Naive thymus-derived CD4-positive, alpha-beta T cell (primary cell): ENCODE results near the gene CFC1B. TPM values are rescaled to one million over a fixed set of nuclear protein-coding genes. Genes with fewer than 3 reads are reported as not detected.
A peak's percentile ranks its signal among the peaks of the same experiment; 100 is the strongest.
"Not testable (repeated sequence)": the region's sequence is repeated elsewhere in the genome, so short reads cannot be mapped to it uniquely, and the experiment has no call there.

ENCODE experiments used
- ATAC-seq: fragments of 150-1000 bp; cut with Tn5 transposase; 2 replicates; pipeline ENCODE4 v1.10.0; 2021; ENCODE audit warnings: mild to moderate bottlenecking, moderate library complexity
- CTCF ChIA-PET: fragments of 350-600 bp; sonication (Branson Sonifier 250); formaldehyde crosslinking; loops from one replicate; lab custom pipeline; 2021; ENCODE audit warnings: antibody characterized with exemption; lab: Charles Lee
- POLR2A ChIA-PET: fragments of 350-600 bp; sonication (Branson Sonifier 250); formaldehyde crosslinking; loops from one replicate; lab custom pipeline; 2021; ENCODE audit warnings: antibody characterized with exemption, inconsistent platforms; lab: Charles Lee
- DNase-seq, 9 donors: peaks; one replicate each; pipeline versions ENCODE4 v3.0.0 to v3.0.0-alpha.2; 2020 to 2022; ENCODE audit warnings: mixed read lengths in 1 of 9
- H3K27ac ChIP-seq: one replicate; pipeline ENCODE4 v1.7.0; 2013; ENCODE audit warnings: mild to moderate bottlenecking, low read depth, low read length, moderate library complexity
- H3K27me3 ChIP-seq, 2 donors: one replicate each; pipeline ENCODE4 v1.7.0; 2013; ENCODE audit warnings: low read length in 2 of 2, mild to moderate bottlenecking in 2 of 2, moderate library complexity in 2 of 2; ENCODE audit not compliant: control insufficient read depth in 2 of 2, insufficient read depth in 2 of 2
- H3K36me3 ChIP-seq, 3 experiments: 1 replicate in 2 of 3; 2 replicates in 1 of 3; pipeline ENCODE4 v1.7.0; 2013; ENCODE audit warnings: low read length in 3 of 3, mild to moderate bottlenecking in 3 of 3, moderate library complexity in 1 of 3; ENCODE audit not compliant: insufficient read depth in 3 of 3, control insufficient read depth in 2 of 3
- H3K4me1 ChIP-seq, 2 donors: one replicate each; pipeline ENCODE4 v1.7.0; 2013; ENCODE audit warnings: low read length in 2 of 2, mild to moderate bottlenecking in 2 of 2, moderate library complexity in 1 of 2; ENCODE audit not compliant: control insufficient read depth in 2 of 2, insufficient read depth in 2 of 2
- H3K4me3 ChIP-seq: 2 replicates; pipeline ENCODE4 v1.7.0; 2013; ENCODE audit warnings: mild to moderate bottlenecking, low read length
- H3K9me3 ChIP-seq, 3 experiments: 1 replicate in 2 of 3; 2 replicates in 1 of 3; pipeline ENCODE4 v1.7.0; 2013; ENCODE audit warnings: low read length in 3 of 3; ENCODE audit not compliant: control insufficient read depth in 2 of 3
- H3K27ac Mint-ChIP-seq, 9 donors: one replicate each; pipeline ENCODE4 v1.8.0; 2020 to 2022; ENCODE audit warnings: mixed read lengths in 9 of 9, mild to moderate bottlenecking in 8 of 9, moderate library complexity in 5 of 9, inconsistent platforms in 2 of 9
- H3K27me3 Mint-ChIP-seq, 5 donors: one replicate each; pipeline ENCODE4 v1.8.0; 2021 to 2022; ENCODE audit warnings: mixed read lengths in 5 of 5, mild to moderate bottlenecking in 1 of 5
- H3K36me3 Mint-ChIP-seq, 5 donors: one replicate each; pipeline ENCODE4 v1.8.0; 2020 to 2022; ENCODE audit warnings: mixed read lengths in 5 of 5, mild to moderate bottlenecking in 3 of 5, inconsistent platforms in 1 of 5
- H3K4me1 Mint-ChIP-seq, 7 donors: one replicate each; pipeline ENCODE4 v1.8.0; 2020 to 2022; ENCODE audit warnings: mixed read lengths in 7 of 7, mild to moderate bottlenecking in 3 of 7, inconsistent platforms in 1 of 7
- H3K4me3 Mint-ChIP-seq, 10 donors: one replicate each; pipeline ENCODE4 v1.8.0; 2020 to 2022; ENCODE audit warnings: mild to moderate bottlenecking in 10 of 10, mixed read lengths in 10 of 10, moderate library complexity in 6 of 10, inconsistent platforms in 2 of 10
- H3K9me3 Mint-ChIP-seq, 11 donors: one replicate each; pipeline ENCODE4 v1.8.0; 2020 to 2022; ENCODE audit warnings: mixed read lengths in 11 of 11, mild to moderate bottlenecking in 4 of 11, inconsistent platforms in 1 of 11, moderate library complexity in 1 of 11
- intact Hi-C, 2 donors: fragments of 100-400 bp; cut with micrococcal nuclease; formaldehyde crosslinking; loops; one replicate each; pipeline ENCODE4 v1.15.1; 2023
- polyA plus RNA-seq, 2 donors: library from polyadenylated mRNA; unstranded; fragments of 300-500 nt; fragmentation: Illumina TruSeq; gene quantifications; one replicate each; pipeline ENCODE4 v1.2.3, GENCODE V29; 2021
- total RNA-seq, 6 experiments: library from RNA in 5 of 6; stranded (reverse) in 5 of 6; gene quantifications; 1 replicate in 5 of 6; 2 replicates in 1 of 6; pipeline ENCODE4 v1.2.3 and lab custom pipeline; 2021 to 2026

Gene CFC1B
- total and polyA plus RNA-seq, 7 experiments from 2014 or later, result not detected

DNA sequence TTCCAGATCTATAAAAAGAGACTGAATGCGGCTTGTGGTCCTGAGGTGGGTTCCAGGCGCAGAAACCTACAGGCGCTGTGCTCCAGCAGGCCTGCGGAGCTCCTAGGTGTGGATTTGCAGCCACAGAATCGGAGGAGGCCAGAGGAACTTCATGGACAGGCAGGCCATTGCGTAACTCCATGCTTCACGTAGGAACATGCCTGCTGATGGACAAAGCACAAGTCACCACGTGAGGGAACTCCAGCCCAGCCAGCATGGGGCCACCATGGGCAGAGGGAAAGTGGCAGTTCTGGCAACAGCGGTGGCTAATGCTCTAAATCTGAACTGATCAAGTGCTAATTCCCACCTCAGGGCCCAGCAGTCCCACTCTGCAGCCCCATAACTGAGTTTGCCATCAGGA, 17.2 kb downstream of the CFC1B start:
- H3K4me1 ChIP-seq, H3K27ac ChIP-seq, H3K9me3 ChIP-seq, H3K27ac Mint-ChIP-seq, H3K36me3 Mint-ChIP-seq, DNase-seq, POLR2A ChIA-PET, CTCF ChIA-PET, H3K4me1 Mint-ChIP-seq, H3K4me3 Mint-ChIP-seq, H3K36me3 ChIP-seq, H3K27me3 ChIP-seq, H3K27me3 Mint-ChIP-seq, H3K4me3 ChIP-seq, ATAC-seq, intact Hi-C loops, H3K9me3 Mint-ChIP-seq: not testable (repeated sequence)

GRCh38 chr2:130542789-130543188, 21.8 kb downstream of the CFC1B start:
- H3K4me1 Mint-ChIP-seq, H3K27ac ChIP-seq, H3K27me3 Mint-ChIP-seq, H3K36me3 ChIP-seq, DNase-seq, POLR2A ChIA-PET, H3K4me1 ChIP-seq, H3K9me3 Mint-ChIP-seq, H3K27ac Mint-ChIP-seq, H3K9me3 ChIP-seq, ATAC-seq, H3K36me3 Mint-ChIP-seq, H3K4me3 Mint-ChIP-seq, H3K4me3 ChIP-seq, CTCF ChIA-PET, H3K27me3 ChIP-seq, intact Hi-C loops: not testable (repeated sequence)

DNA sequence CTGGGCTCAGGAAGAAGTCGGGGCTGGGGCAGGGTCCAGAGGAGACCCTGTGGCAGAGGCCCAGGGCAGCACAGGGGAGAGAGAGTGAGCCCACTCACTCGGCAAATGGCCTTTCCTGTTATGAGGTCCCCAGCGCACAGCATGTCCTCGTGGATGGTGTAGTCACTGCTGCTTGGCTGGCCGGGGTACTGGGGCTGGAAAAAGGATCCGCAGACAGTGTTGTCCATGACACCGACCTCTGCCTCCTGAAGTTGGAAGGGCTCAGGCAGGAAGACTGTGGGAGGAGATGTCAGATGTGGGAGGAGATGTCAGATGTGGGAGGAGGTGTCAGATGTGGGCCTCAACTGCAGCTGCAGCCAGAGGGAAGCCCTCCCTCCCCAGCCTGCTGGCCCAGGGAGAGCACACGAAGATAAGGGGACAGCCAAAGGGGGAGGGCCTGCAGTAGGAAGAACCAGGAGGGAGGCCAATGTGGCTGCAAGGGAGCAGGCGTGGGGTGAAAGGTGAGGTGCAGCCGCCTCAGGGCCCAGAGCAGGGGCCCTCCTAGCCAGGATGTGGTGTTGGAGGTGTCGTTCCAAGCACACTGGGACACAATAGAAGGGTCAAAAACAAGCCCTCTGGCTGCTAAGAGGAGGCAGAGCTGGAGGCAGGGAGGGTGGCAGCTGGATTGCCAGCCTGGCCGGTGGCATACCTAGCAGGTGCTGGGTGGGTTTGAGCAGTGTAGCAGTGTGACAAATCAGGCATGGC, 22.9 kb downstream of the CFC1B start:
- DNase-seq, H3K9me3 ChIP-seq, H3K27ac ChIP-seq, H3K27ac Mint-ChIP-seq, intact Hi-C loops, H3K4me1 Mint-ChIP-seq, H3K27me3 Mint-ChIP-seq, CTCF ChIA-PET, H3K36me3 ChIP-seq, H3K36me3 Mint-ChIP-seq, H3K4me3 Mint-ChIP-seq, H3K4me3 ChIP-seq, H3K9me3 Mint-ChIP-seq, POLR2A ChIA-PET, H3K4me1 ChIP-seq, H3K27me3 ChIP-seq: not testable (repeated sequence)
- ATAC-seq, result peak; percentile 24

- H3K9me3 ChIP-seq, intact Hi-C loops, H3K27ac ChIP-seq, H3K9me3 Mint-ChIP-seq, H3K4me1 ChIP-seq, H3K27me3 Mint-ChIP-seq, H3K27me3 ChIP-seq, H3K36me3 Mint-ChIP-seq, DNase-seq, H3K27ac Mint-ChIP-seq, H3K4me3 ChIP-seq, H3K36me3 ChIP-seq, ATAC-seq, POLR2A ChIA-PET, CTCF ChIA-PET, H3K4me3 Mint-ChIP-seq, H3K4me1 Mint-ChIP-seq: not testable (repeated sequence)
These were observed 24.0 kb downstream of the CFC1B start for GRCh38 chr2:130544978-130545377.

DNA sequence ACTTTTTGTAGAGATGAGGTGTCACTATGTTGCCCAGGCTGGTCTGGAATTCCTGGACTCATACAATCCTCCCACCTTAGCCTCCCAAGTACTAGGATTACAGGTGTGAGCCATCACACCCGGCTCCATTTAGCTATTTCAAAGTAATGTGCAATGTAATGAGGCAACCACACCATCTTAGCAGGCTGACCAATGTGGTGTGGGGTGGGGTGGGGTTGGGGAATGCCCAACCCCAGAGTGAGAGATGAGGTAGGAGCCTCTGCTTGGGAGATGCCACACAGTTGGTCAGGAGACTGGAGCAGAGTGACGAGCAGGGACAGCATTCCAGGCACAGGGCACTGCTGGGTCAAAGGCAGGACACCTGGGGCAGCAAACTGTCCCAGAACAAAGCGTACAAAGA, 27.4 kb downstream of the CFC1B start:
- DNase-seq, POLR2A ChIA-PET, H3K4me1 Mint-ChIP-seq, H3K27me3 ChIP-seq, intact Hi-C loops, H3K36me3 Mint-ChIP-seq, ATAC-seq, H3K27me3 Mint-ChIP-seq, H3K4me1 ChIP-seq, CTCF ChIA-PET, H3K4me3 ChIP-seq, H3K4me3 Mint-ChIP-seq, H3K9me3 Mint-ChIP-seq, H3K9me3 ChIP-seq, H3K27ac ChIP-seq, H3K27ac Mint-ChIP-seq, H3K36me3 ChIP-seq: not testable (repeated sequence)

DNA sequence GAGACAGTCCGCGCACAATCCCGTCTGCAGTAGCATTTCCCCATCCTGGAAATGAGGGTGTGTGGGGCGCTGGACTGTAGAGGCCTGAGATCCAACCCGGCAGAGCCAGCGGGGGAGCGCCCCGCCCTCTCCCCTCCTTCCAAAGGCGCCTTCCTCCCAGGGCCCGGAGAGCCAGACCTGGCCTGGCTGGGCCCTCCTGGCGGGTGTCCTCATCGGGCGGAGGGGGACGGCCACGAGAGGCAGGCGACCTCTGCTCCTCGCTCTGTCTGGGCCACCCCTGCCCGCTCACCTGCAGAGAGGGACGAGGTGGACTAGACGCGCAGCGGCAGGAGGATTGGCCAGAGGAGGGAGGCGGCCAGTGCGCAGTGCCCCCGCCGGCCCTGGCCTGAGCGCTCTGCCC, 28.5 kb downstream of the CFC1B start:
- H3K27me3 ChIP-seq, H3K9me3 ChIP-seq, H3K4me1 Mint-ChIP-seq, H3K27me3 Mint-ChIP-seq, H3K4me3 ChIP-seq, H3K4me3 Mint-ChIP-seq, intact Hi-C loops, ATAC-seq, POLR2A ChIA-PET, H3K27ac Mint-ChIP-seq, CTCF ChIA-PET, H3K36me3 ChIP-seq, DNase-seq, H3K4me1 ChIP-seq, H3K9me3 Mint-ChIP-seq, H3K36me3 Mint-ChIP-seq, H3K27ac ChIP-seq: not testable (repeated sequence)

GRCh38 chr2:130554178-130554577, 33.2 kb downstream of the CFC1B start:
- H3K4me3 Mint-ChIP-seq, H3K27ac ChIP-seq, H3K9me3 Mint-ChIP-seq, H3K27ac Mint-ChIP-seq, ATAC-seq, H3K4me1 Mint-ChIP-seq, H3K27me3 Mint-ChIP-seq, H3K36me3 Mint-ChIP-seq, H3K4me1 ChIP-seq, DNase-seq, H3K36me3 ChIP-seq, H3K27me3 ChIP-seq, H3K4me3 ChIP-seq, CTCF ChIA-PET, intact Hi-C loops, POLR2A ChIA-PET, H3K9me3 ChIP-seq: not testable (repeated sequence)
